H1 (cell line): ENCODE measurements around the gene ASTN2. TPM values are rescaled to one million over a fixed set of nuclear protein-coding genes. Genes with fewer than 3 reads are reported as not detected.

ENCODE experiments used
- CTCF ChIA-PET: fragments of 300-600 bp; sonication (Branson Sonifier 250); formaldehyde crosslinking; loops from one replicate; lab custom pipeline; 2021; ENCODE audit not compliant: partially characterized antibody; lab: Charles Lee
- POLR2A ChIA-PET: fragments of 300-600 bp; sonication (Branson Sonifier 250); formaldehyde crosslinking; loops from one replicate; lab custom pipeline; 2021; ENCODE audit warnings: inconsistent platforms; ENCODE audit not compliant: partially characterized antibody; lab: Charles Lee
- DNase-seq, 2 experiments: peaks; one replicate each; pipeline versions ENCODE4 v3.0.0 to v3.0.0-alpha.2; 2010 to 2022; ENCODE audit warnings: low spot score in 2 of 2, low read depth in 1 of 2, mixed read lengths in 1 of 2
- FAIRE-seq: peaks from 2 replicates; lab custom pipeline; 2011; peaks lifted over from hg19 to GRCh38; lab: Jason Lieb, UNC
- H2AFZ ChIP-seq: 2 replicates; pipeline ENCODE4 v1.8.1; 2012; ENCODE audit warnings: low read length, inconsistent platforms
- H2AK5ac ChIP-seq: 2 replicates; pipeline ENCODE4 v1.6.1; 2013; ENCODE audit warnings: low read depth, low read length
- H2BK120ac ChIP-seq: replicated peaks from 2 replicates; pipeline ENCODE3; 2013; ENCODE audit warnings: low read depth, low read length, inconsistent platforms
- H2BK12ac ChIP-seq: 2 replicates; pipeline ENCODE4 v1.6.1; 2013; ENCODE audit warnings: low read depth, low read length
- H2BK15ac ChIP-seq: 2 replicates; pipeline ENCODE4 v1.6.1; 2013; ENCODE audit warnings: low read length
- H2BK20ac ChIP-seq: 2 replicates; pipeline ENCODE4 v1.6.1; 2013; ENCODE audit warnings: low read length
- H2BK5ac ChIP-seq: 2 replicates; pipeline ENCODE4 v1.6.1; 2013; ENCODE audit warnings: low read depth, low read length
- H3K14ac ChIP-seq: 2 replicates; pipeline ENCODE4 v1.6.1; 2013; ENCODE audit warnings: inconsistent platforms; ENCODE audit not compliant: insufficient read length
- H3K18ac ChIP-seq: 2 replicates; pipeline ENCODE4 v1.6.1; 2013; ENCODE audit warnings: low read length; ENCODE audit errors: extremely low read depth
- H3K23ac ChIP-seq: 2 replicates; pipeline ENCODE4 v1.6.1; 2013; ENCODE audit warnings: inconsistent platforms; ENCODE audit not compliant: insufficient read length
- H3K23me2 ChIP-seq: 2 replicates; pipeline ENCODE4 v1.6.1; 2013; ENCODE audit warnings: low read depth, low read length
- H3K27ac ChIP-seq: 2 replicates; pipeline ENCODE4 v1.6.1; 2011; ENCODE audit warnings: low read depth, low read length, inconsistent platforms
- H3K27me3 ChIP-seq, 4 experiments: replicated peaks in 1 of 4; 1 replicate in 1 of 4; 2 replicates in 3 of 4; pipeline versions ENCODE4 v1.6.1 to v1.8.1; 2011 to 2013; ENCODE audit warnings: low read length in 3 of 4, mild to moderate bottlenecking in 3 of 4, inconsistent platforms in 2 of 4, mixed read lengths in 2 of 4, moderate library complexity in 1 of 4; ENCODE audit not compliant: control insufficient read depth in 3 of 4, insufficient read depth in 3 of 4; ENCODE audit errors: extremely low read depth in 1 of 4
- H3K36me3 ChIP-seq, 4 experiments: 2 replicates each; pipeline versions ENCODE4 v1.6.1 to v1.8.1; 2011 to 2013; ENCODE audit warnings: mild to moderate bottlenecking in 4 of 4, low read length in 3 of 4, moderate library complexity in 2 of 4, control low read depth in 1 of 4, inconsistent platforms in 1 of 4; ENCODE audit not compliant: insufficient read depth in 4 of 4, control insufficient read depth in 2 of 4
- H3K4ac ChIP-seq: replicated peaks from 2 replicates; pipeline ENCODE3; 2013; ENCODE audit warnings: low read length, low read depth, mixed read lengths, inconsistent platforms; ENCODE audit not compliant: insufficient read length
- H3K4me1 ChIP-seq, 4 experiments: replicated peaks in 1 of 4; 1 replicate in 1 of 4; 2 replicates in 3 of 4; pipeline versions ENCODE4 v1.6.1 to v1.8.1; 2011 to 2013; ENCODE audit warnings: low read length in 3 of 4, inconsistent platforms in 2 of 4, mixed read lengths in 1 of 4; ENCODE audit not compliant: insufficient read depth in 4 of 4, control insufficient read depth in 3 of 4
- H3K4me2 ChIP-seq, 2 experiments: 2 replicates each; pipeline versions ENCODE4 v1.6.1 to v1.8.1; 2011 to 2013; ENCODE audit warnings: low read depth in 2 of 2, low read length in 2 of 2, control low read depth in 1 of 2, inconsistent platforms in 1 of 2, mild to moderate bottlenecking in 1 of 2; ENCODE audit not compliant: insufficient read depth in 1 of 2
- H3K4me3 ChIP-seq, 4 experiments: fragments of 200-600, 300-600 bp in 1 of 4; sonication (generic), shearing (Covaris generic), sonication (Bioruptor Twin) in 1 of 4; 2 replicates each; pipeline versions ENCODE4 v1.5.1 to v1.8.1; 2011 to 2016; ENCODE audit warnings: low read length in 4 of 4, low read depth in 3 of 4, control low read depth in 2 of 4, inconsistent platforms in 2 of 4, mild to moderate bottlenecking in 2 of 4, mixed read lengths in 1 of 4, moderate library complexity in 1 of 4; ENCODE audit not compliant: insufficient read depth in 2 of 4; ENCODE audit errors: extremely low read depth in 1 of 4
- H3K56ac ChIP-seq: replicated peaks from 2 replicates; pipeline ENCODE3; 2013; ENCODE audit warnings: low read depth, mild to moderate bottlenecking, mixed read lengths, low read length, inconsistent platforms; ENCODE audit not compliant: insufficient read length
- H3K79me1 ChIP-seq: 2 replicates; pipeline ENCODE4 v1.6.1; 2013; ENCODE audit warnings: low read depth, low read length, control low read depth
- H3K79me2 ChIP-seq, 2 experiments: 2 replicates each; pipeline versions ENCODE4 v1.6.1 to v1.8.1; 2012 to 2013; ENCODE audit warnings: low read length in 2 of 2, mild to moderate bottlenecking in 2 of 2, inconsistent platforms in 1 of 2; ENCODE audit not compliant: insufficient read depth in 2 of 2, control insufficient read depth in 1 of 2
- H3K9ac ChIP-seq, 4 experiments: replicated peaks in 1 of 4; 1 replicate in 1 of 4; 2 replicates in 3 of 4; pipeline versions ENCODE4 v1.6.1 to v1.8.1; 2011 to 2013; ENCODE audit warnings: low read depth in 3 of 4, low read length in 3 of 4, control low read depth in 2 of 4, mild to moderate bottlenecking in 2 of 4, moderate library complexity in 2 of 4, inconsistent platforms in 1 of 4; ENCODE audit errors: extremely low read depth in 1 of 4
- H3K9me3 ChIP-seq, 2 experiments: 2 replicates each; pipeline versions ENCODE4 v1.6.1 to v1.8.1; 2012 to 2013; ENCODE audit warnings: mild to moderate bottlenecking in 2 of 2, moderate library complexity in 2 of 2, control low read depth in 1 of 2, inconsistent platforms in 1 of 2, low read depth in 1 of 2, low read length in 1 of 2, mixed read lengths in 1 of 2; ENCODE audit not compliant: insufficient read depth in 2 of 2
- H4K20me1 ChIP-seq, 2 experiments: replicated peaks in 1 of 2; 2 replicates each; pipeline versions ENCODE3 to v1.8.1; 2011 to 2013; ENCODE audit warnings: inconsistent platforms in 2 of 2, low read length in 2 of 2, mild to moderate bottlenecking in 1 of 2; ENCODE audit not compliant: insufficient read depth in 2 of 2, control insufficient read depth in 1 of 2
- H4K5ac ChIP-seq: 2 replicates; pipeline ENCODE4 v1.6.1; 2013; ENCODE audit warnings: low read length, low read depth, mixed read lengths, inconsistent platforms; ENCODE audit not compliant: insufficient read length
- H4K8ac ChIP-seq: 2 replicates; pipeline ENCODE4 v1.8.0; 2013; ENCODE audit warnings: mild to moderate bottlenecking, moderate library complexity, low read length, inconsistent platforms; ENCODE audit not compliant: insufficient read depth; ENCODE audit errors: extremely low read depth
- H4K91ac ChIP-seq: replicated peaks from 2 replicates; pipeline ENCODE3; 2013; ENCODE audit warnings: low read length, mixed read lengths, inconsistent platforms; ENCODE audit not compliant: insufficient read length
- BCL11A ChIP-seq, 2 experiments: IDR thresholded peaks; one replicate each; pipeline ENCODE4 v1.6.1; 2011; ENCODE audit warnings: low read depth in 2 of 2, low read length in 2 of 2, mild to moderate bottlenecking in 2 of 2
- PHF8 ChIP-seq: fragments of 200-600 bp; sonication (generic); conservative IDR thresholded peaks from 2 replicates; pipeline ENCODE4 v1.7.1; 2012; ENCODE audit warnings: low read depth, mild to moderate bottlenecking, inconsistent platforms, low read length, moderate library complexity
- TBP ChIP-seq: IDR thresholded peaks from 2 replicates; pipeline ENCODE4 v1.6.1; 2011; ENCODE audit warnings: low read depth, low read length, improper control_type of control experiment
- USF2 ChIP-seq: IDR thresholded peaks from 2 replicates; pipeline ENCODE4 v1.6.1; 2011; ENCODE audit warnings: low read length, improper control_type of control experiment
- ZNF274 ChIP-seq: IDR thresholded peaks from 2 replicates; pipeline ENCODE4 v1.7.0; 2012; ENCODE audit warnings: low read length, borderline replicate concordance; ENCODE audit errors: extremely low read depth
- WGBS, 2 experiments: shearing (Covaris generic) in 1 of 2; methylation state at CpG; one replicate each; pipeline versions ENCODE4 v1.1.6 to v1.1.7; 2013 to 2015; ENCODE audit warnings: low lambda C conversion rate in 2 of 2, mixed read lengths in 2 of 2, inconsistent platforms in 1 of 2, low coverage in 1 of 2, missing lambda C conversion rate in 1 of 2; ENCODE audit not compliant: insufficient replicate concordance in 2 of 2, insufficient coverage in 1 of 2, insufficient read length in 1 of 2; ENCODE audit errors: extremely low coverage in 1 of 2, missing lambda C conversion rate in 1 of 2; 5-methylcytosine and 5-hydroxymethylcytosine counted together
- polyA plus RNA-seq, 7 experiments: library from polyadenylated mRNA; depleted of rRNA in 3 of 7; stranded (reverse) in 5 of 7; unstranded in 2 of 7; fragments of >200 nt in 5 of 7; fragments of 200-250 nt in 2 of 7; gene quantifications; 1 replicate in 5 of 7; 2 replicates in 1 of 7; 4 replicates in 1 of 7; pipeline versions ENCODE4 v1.2.1 to v1.2.3, GENCODE V29; 2011 to 2013; ENCODE audit warnings: missing spikeins in 2 of 7, mixed read lengths in 2 of 7
- total RNA-seq: library from RNA; stranded (reverse); fragmentation: NEBNext Ultra II Directional; extraction: Animal tissue kit (Norgen Biotek cat#: 25700); gene quantifications from 2 replicates; pipeline ENCODE4 v1.2.1, GENCODE V29; 2021

ASTN2 gene
- total and polyA plus RNA-seq, 2 of the 8 experiments (the other 6 are each of a cell fraction or from before 2014, with no cell fraction given) = 8.2 to 13.7 TPM

DNA sequence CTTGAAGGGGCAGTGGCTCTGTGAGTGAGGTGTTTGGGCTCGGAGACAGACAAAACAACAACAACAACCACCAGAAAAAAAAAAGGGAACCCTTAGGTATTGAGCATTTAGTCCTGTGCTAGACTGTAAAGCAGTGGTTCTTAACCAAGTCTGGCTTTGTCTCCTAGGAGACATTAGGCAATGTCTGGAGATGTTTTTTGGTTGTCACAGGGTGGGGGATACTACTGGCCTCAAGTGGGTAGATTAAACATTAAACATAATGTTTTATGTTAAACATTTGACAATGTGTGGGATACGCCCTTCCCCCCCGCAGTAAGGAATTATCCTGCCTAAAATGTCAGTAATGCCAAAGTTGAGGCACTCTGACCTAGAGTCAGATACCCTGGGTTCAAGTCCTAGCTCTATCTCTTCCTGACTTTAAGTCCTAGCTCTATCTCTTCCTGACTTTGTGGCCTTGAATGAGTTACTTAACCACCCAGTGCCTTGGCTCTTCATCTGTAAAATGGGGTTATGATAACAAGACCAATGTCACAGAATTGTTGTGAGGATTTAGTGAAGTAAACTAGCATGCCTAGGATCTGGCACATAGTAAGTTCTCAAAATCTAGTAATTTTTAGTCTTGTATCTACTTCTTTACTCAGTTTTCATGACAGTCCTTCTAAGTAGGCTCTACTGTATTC is 725.9 kb downstream of the ASTN2 start:
- H2BK15ac ChIP-seq = no peak overlapping the region
- no peak overlapping the region for H3K9ac ChIP-seq
- H3K79me1 ChIP-seq = no peaks in the 10 kb centered on the region; the same call in 1 of the 2 replicates
- ChIA-PET POLR2A (interaction anchor here (1.1 kb wide), 1 partner anchor 9 kb away, joined by 3 read pairs; no protein-coding TSS in a partner anchor), CTCF (interaction anchor here (1.4 kb wide), 2 partner anchors 9 to 48 kb away, joined by 3 to 4 read pairs; no protein-coding TSS in a partner anchor)
- no peak overlapping the region for H4K8ac ChIP-seq
- H3K18ac ChIP-seq = no peak overlapping the region
- peaks cover 1 to 2% of the 10 kb centered on the region in 2 experiments for H4K20me1 ChIP-seq
- no peak overlapping the region for H2BK120ac ChIP-seq
- H3K4me2 ChIP-seq = peak overlapping the region in 1 of 2 experiments; percentile 96; a peak in 1 of 4 replicates
- peaks cover 0 to 9% (median 1%) of the 10 kb centered on the region in 4 experiments; a peak in 5 of 7 replicates for H3K4me1 ChIP-seq
- H3K79me2 ChIP-seq = peaks cover 0 to 27% of the 10 kb centered on the region in 2 experiments; a peak in 2 of 4 replicates
- H3K9me3 ChIP-seq = no peaks in the 10 kb centered on the region
- H2BK5ac ChIP-seq = no peak overlapping the region
- no peak overlapping the region for H4K91ac ChIP-seq
- H2AFZ ChIP-seq = no peak overlapping the region
- no peak overlapping the region for H2AK5ac ChIP-seq
- FAIRE-seq (no peak), DNase-seq (no peak)
- no peak overlapping the region for H3K4ac ChIP-seq
- 90% methylated on average over 3 of the region's 3 CpGs; no CpG with 5 or more reads in 1 of the 2 experiments for WGBS, 2 experiments
- no peak overlapping the region for H3K23ac ChIP-seq
- H3K4me3 ChIP-seq = no peak overlapping the region
- H3K56ac ChIP-seq = no peak overlapping the region
- peaks cover 12% of the 10 kb centered on the region for H3K23me2 ChIP-seq
- H3K36me3 ChIP-seq = no peaks in the 10 kb centered on the region; a peak in 1 of 8 replicates
- H2BK20ac ChIP-seq = no peak overlapping the region
- H3K27ac ChIP-seq = no peak overlapping the region
- H2BK12ac ChIP-seq = no peak overlapping the region
- H3K14ac ChIP-seq = no peak overlapping the region
- no peak overlapping the region for H4K5ac ChIP-seq
- H3K27me3 ChIP-seq = no peaks in the 10 kb centered on the region; a peak in 2 of 7 replicates
- no peak for TF ChIP-seq BCL11A (IDR thresholded peaks at IDR 0.05; ENCODE audit: low read depth in 2 of 2, low read length in 2 of 2)
- no peak for TF ChIP-seq TBP
- TF ChIP-seq ZNF274 = no peak
- no peak for TF ChIP-seq USF2
- TF ChIP-seq PHF8 = no peak
